GM12878 (cell line): ENCODE results near the gene PLSCR1.

Experiments
- EZH2 ChIP-seq: IDR thresholded peaks from 2 replicates; pipeline ENCODE4 v1.6.1; 2012; ENCODE audit warnings: low read depth, mild to moderate bottlenecking, control low read depth, inconsistent platforms, low read length, borderline replicate concordance; ENCODE audit not compliant: control insufficient read depth
- POLR2AphosphoS5 ChIP-seq: IDR thresholded peaks from 2 replicates; pipeline ENCODE4 v1.6.1; 2011; ENCODE audit warnings: mild to moderate bottlenecking, low read length, inconsistent platforms
- RFX5 ChIP-seq: IDR thresholded peaks from 2 replicates; pipeline ENCODE4 v1.6.1; 2011; ENCODE audit warnings: low read depth, low read length, improper control_type of control experiment
- TAF1 ChIP-seq: IDR thresholded peaks from 2 replicates; pipeline ENCODE4 v1.6.1; 2011; ENCODE audit warnings: mild to moderate bottlenecking, low read depth, low read length, borderline replicate concordance
- TF ChIP-seq, protein P1 (sequence below), 3 experiments: IDR thresholded peaks in 2 of 3; conservative IDR thresholded peaks in 1 of 3; 2 replicates each; pipeline ENCODE4 v1.5.1; 2011; ENCODE audit warnings: low read depth in 3 of 3, low read length in 3 of 3, mild to moderate bottlenecking in 3 of 3, control low read depth in 2 of 3, moderate library complexity in 2 of 3, inconsistent platforms in 1 of 3, mixed read lengths in 1 of 3; ENCODE audit not compliant: control insufficient read depth in 2 of 3, insufficient read depth in 1 of 3; ENCODE audit errors: extremely low read depth in 1 of 3
- TF ChIP-seq, protein P2 (sequence below): fragments of 450-650 bp; formaldehyde crosslinking; IDR thresholded peaks from 2 replicates; pipeline ENCODE4 v1.4.0; 2020; ENCODE audit warnings: mild to moderate bottlenecking, moderate library complexity

DNA sequence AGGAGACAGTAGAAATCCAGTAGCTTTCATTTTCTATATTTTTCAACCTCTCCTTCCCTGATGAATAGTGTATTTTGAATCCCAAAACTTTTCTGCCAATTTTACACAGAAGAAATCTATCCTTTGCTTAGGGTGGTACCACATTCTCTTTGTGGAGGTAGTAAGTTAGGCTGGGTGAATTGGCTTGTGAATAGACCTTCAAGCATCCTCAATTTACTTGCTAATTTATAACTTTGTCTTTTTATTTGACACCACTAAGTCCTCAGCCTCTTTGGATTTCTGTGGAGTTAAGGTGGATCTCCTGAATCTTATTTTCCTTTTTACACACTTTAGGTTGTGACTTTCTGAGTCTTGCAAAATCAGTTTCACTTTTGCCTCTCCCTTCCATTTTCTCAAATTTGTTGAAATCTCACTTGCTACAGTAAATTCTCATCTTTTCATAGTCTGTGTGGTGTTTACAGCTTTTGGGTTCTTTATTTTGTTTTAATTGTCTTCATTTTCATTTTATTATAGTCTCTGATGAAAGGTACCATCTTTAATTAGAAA is 5.7 kb upstream of the PLSCR1 start:
- TF ChIP-seq, protein P1, sequence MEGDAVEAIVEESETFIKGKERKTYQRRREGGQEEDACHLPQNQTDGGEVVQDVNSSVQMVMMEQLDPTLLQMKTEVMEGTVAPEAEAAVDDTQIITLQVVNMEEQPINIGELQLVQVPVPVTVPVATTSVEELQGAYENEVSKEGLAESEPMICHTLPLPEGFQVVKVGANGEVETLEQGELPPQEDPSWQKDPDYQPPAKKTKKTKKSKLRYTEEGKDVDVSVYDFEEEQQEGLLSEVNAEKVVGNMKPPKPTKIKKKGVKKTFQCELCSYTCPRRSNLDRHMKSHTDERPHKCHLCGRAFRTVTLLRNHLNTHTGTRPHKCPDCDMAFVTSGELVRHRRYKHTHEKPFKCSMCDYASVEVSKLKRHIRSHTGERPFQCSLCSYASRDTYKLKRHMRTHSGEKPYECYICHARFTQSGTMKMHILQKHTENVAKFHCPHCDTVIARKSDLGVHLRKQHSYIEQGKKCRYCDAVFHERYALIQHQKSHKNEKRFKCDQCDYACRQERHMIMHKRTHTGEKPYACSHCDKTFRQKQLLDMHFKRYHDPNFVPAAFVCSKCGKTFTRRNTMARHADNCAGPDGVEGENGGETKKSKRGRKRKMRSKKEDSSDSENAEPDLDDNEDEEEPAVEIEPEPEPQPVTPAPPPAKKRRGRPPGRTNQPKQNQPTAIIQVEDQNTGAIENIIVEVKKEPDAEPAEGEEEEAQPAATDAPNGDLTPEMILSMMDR (IDR thresholded peaks at IDR 0.05 in 2 of 3, conservative IDR thresholded peaks at IDR 0.05 in 1 of 3; ENCODE audit: control insufficient read depth in 2 of 3, extremely low read depth in 1 of 3, insufficient read depth in 1 of 3, low read depth in 3 of 3, low read length in 3 of 3): no peak
- TF ChIP-seq TAF1 (no peak), EZH2 (no peak), POLR2AphosphoS5 (no peak), RFX5 (no peak)
- TF ChIP-seq, protein P2, sequence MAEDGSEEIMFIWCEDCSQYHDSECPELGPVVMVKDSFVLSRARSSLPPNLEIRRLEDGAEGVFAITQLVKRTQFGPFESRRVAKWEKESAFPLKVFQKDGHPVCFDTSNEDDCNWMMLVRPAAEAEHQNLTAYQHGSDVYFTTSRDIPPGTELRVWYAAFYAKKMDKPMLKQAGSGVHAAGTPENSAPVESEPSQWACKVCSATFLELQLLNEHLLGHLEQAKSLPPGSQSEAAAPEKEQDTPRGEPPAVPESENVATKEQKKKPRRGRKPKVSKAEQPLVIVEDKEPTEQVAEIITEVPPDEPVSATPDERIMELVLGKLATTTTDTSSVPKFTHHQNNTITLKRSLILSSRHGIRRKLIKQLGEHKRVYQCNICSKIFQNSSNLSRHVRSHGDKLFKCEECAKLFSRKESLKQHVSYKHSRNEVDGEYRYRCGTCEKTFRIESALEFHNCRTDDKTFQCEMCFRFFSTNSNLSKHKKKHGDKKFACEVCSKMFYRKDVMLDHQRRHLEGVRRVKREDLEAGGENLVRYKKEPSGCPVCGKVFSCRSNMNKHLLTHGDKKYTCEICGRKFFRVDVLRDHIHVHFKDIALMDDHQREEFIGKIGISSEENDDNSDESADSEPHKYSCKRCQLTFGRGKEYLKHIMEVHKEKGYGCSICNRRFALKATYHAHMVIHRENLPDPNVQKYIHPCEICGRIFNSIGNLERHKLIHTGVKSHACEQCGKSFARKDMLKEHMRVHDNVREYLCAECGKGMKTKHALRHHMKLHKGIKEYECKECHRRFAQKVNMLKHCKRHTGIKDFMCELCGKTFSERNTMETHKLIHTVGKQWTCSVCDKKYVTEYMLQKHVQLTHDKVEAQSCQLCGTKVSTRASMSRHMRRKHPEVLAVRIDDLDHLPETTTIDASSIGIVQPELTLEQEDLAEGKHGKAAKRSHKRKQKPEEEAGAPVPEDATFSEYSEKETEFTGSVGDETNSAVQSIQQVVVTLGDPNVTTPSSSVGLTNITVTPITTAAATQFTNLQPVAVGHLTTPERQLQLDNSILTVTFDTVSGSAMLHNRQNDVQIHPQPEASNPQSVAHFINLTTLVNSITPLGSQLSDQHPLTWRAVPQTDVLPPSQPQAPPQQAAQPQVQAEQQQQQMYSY (CRISPR knock-in tag): no peak
